H1 (cell line): ENCODE data around the gene YPEL2. TPM values are rescaled to one million over a fixed set of nuclear protein-coding genes. Genes with fewer than 3 reads are reported as not detected.

Experiments
- EZH2 ChIP-seq: fragments of 200-600 bp; sonication (generic); IDR thresholded peaks from 2 replicates; pipeline ENCODE4 v1.7.1; 2012; ENCODE audit warnings: low read depth, mild to moderate bottlenecking, moderate library complexity, low read length, inconsistent platforms; ENCODE audit not compliant: severe bottlenecking
- SIN3A ChIP-seq, 2 experiments: IDR thresholded peaks in 1 of 2; conservative IDR thresholded peaks in 1 of 2; 2 replicates each; pipeline ENCODE4 v1.6.1; 2011 to 2012; ENCODE audit warnings: low read length in 2 of 2, improper control_type of control experiment in 1 of 2, low read depth in 1 of 2, mild to moderate bottlenecking in 1 of 2
- TAF7 ChIP-seq: optimal IDR thresholded peaks from 2 replicates; pipeline ENCODE3; 2011; ENCODE audit warnings: low read depth, mild to moderate bottlenecking, inconsistent platforms, low read length, moderate library complexity, borderline replicate concordance
- polyA plus RNA-seq, 7 experiments: library from polyadenylated mRNA; depleted of rRNA in 3 of 7; stranded (reverse) in 5 of 7; unstranded in 2 of 7; fragments of >200 nt in 5 of 7; fragments of 200-250 nt in 2 of 7; gene quantifications; 1 replicate in 5 of 7; 2 replicates in 1 of 7; 4 replicates in 1 of 7; pipeline versions ENCODE4 v1.2.1 to v1.2.3, GENCODE V29; 2011 to 2013; ENCODE audit warnings: missing spikeins in 2 of 7, mixed read lengths in 2 of 7
- total RNA-seq: library from RNA; stranded (reverse); fragmentation: NEBNext Ultra II Directional; extraction: Animal tissue kit (Norgen Biotek cat#: 25700); gene quantifications from 2 replicates; pipeline ENCODE4 v1.2.1, GENCODE V29; 2021
- TF ChIP-seq, protein P1 (sequence below): IDR thresholded peaks from 2 replicates; pipeline ENCODE4 v1.6.1; 2012; ENCODE audit warnings: inconsistent platforms

The YPEL2 gene
- total and polyA plus RNA-seq, 2 of the 8 experiments (the other 6 are each of a cell fraction or from before 2014, with no cell fraction given) = 1.6 to 3.5 TPM

DNA sequence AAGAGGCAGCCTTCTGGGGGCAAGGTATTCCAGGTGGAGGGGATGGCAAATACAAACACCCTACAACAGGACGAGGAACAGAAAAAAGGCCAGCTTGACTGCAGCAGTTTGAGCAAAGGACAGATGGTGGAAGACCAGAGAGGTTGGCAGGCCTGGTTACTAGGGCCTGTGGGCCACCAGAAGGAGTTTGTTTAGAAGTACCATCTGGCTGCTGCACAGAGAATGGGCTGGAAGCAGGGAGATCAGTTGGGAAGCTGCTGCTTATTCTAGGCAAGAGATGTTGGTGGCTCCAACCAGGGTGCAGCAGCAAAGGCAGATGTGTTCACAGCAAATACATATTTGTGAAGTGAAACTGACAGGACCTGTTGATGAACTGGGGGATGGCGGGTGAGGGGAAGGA is 2.9 kb upstream of the YPEL2 start (continued):
- TF ChIP-seq, protein P1, sequence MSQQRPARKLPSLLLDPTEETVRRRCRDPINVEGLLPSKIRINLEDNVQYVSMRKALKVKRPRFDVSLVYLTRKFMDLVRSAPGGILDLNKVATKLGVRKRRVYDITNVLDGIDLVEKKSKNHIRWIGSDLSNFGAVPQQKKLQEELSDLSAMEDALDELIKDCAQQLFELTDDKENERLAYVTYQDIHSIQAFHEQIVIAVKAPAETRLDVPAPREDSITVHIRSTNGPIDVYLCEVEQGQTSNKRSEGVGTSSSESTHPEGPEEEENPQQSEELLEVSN = no peak
- TF ChIP-seq TAF7 = no peak
- no peak for TF ChIP-seq SIN3A (conservative IDR thresholded peaks at IDR 0.05 in 1 of 2, IDR thresholded peaks at IDR 0.05 in 1 of 2; ENCODE audit: low read depth in 1 of 2, low read length in 2 of 2)
- no peak for TF ChIP-seq EZH2
- TF ChIP-seq, all 59 proteins: peak for 0
